Nucleus accumbens (tissue), 56 donors: ENCODE measurements around the gene SPRYD4.
"Not testable (repeated sequence)": the region's sequence is repeated elsewhere in the genome, so short reads cannot be mapped to it uniquely, and the experiment has no call there.

Source experiments
- DNase-seq, 56 donors: peaks; one replicate each; lab custom pipeline; 2025; lab: John Stamatoyannopoulos, UW

Gene SPRYD4

GRCh38 chr12:56476143-56476542 lies 7.8 kb downstream of the SPRYD4 start:
- no peak for DNase-seq

- no peak for DNase-seq
Measured at GRCh38 chr12:56476972-56477432, 8.6 kb downstream of the SPRYD4 start.

GRCh38 chr12:56477521-56478225 lies 9.3 kb downstream of the SPRYD4 start:
- DNase-seq, result no peak

DNA sequence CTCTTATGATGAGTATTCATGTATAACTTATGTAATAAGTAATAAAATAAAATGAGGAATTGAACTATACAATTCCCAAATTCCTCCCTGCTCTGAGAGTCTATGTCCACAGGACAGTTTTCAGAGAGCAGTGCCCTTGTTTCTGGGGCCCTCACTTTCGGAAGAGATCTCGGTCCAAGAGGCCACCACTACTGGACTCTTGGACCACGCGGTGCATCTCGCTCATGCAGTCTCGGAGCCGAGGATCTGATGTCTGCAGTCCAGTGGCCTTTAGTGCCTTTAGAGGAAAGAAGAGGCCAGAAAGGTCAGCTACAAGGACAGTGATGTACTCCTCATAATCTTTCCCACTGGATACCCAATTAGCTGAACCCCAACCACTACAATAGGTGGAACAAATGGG lies 11.2 kb downstream of the SPRYD4 start:
- no peak for DNase-seq

GRCh38 chr12:56484566-56484965 lies 16.2 kb downstream of the SPRYD4 start:
- DNase-seq, result no peak

- no peak for DNase-seq
Measured at GRCh38 chr12:56486694-56487093, 18.3 kb downstream of the SPRYD4 start.

DNA sequence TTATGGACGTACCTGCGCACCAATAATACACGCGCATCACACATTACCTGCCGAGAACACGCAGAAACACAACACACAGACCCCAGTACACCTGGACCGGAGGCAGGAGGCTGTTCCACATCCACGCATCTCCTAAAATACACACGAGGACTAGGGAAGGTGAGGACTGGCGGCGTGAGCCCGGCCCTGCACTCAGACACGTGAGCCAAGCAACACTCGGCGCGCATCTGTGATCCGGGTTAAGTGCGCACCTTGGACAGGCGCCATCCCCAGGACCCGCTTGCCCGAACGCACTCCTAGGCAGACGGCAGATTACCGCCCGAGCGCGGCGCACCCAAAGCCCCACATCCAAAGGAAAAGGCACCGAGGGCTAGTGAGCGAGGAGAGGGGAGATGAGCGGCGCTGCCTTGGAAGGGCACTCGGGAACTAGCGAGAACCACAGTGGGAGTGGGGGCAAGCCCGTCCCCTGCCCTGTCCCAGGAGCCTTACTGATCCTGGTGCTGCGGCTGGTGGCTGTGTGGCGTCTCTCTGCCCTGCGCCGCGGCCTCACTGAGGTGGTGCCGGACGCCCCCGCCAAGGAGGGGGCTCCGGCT lies 19.2 kb downstream of the SPRYD4 start:
- peak in 32 of 56 donors; percentile 13 to 68 (median 42) for DNase-seq

- peak; percentile 10 to 92 (median 74) for DNase-seq
Measured at GRCh38 chr12:56488041-56488955, 19.9 kb downstream of the SPRYD4 start, which contains the start of gene GLS2. Gene GLS2 (minus strand): TSS chr12:56488161. CDS start chr12:56488118, 43 bp downstream.

DNA sequence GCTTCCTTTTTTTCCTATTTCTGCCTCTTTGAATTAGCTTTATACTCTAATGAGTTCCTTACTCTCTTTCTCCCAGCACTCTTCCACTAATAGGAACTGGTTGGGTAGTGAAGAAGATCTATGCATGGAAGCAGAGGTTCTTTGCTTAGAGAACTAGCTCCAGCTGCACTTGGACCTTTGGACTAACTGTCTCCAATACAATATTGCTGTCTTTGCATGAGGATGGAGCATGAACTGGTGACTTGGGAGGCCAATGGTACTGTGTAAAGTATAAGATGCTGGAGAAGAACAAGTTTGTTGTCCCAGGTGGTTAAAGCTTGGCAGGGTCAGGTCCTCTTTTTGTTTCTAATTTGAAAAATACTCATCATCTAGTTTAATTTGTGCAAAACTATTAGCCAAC lies 22.0 kb downstream of the SPRYD4 start:
- DNase-seq, result no peak

GRCh38 chr12:56493409-56494105 lies 25.2 kb downstream of the SPRYD4 start:
- DNase-seq, result not testable (repeated sequence)

GRCh38 chr12:56494106-56494415 lies 25.7 kb downstream of the SPRYD4 start:
- not testable (repeated sequence) for DNase-seq

DNA sequence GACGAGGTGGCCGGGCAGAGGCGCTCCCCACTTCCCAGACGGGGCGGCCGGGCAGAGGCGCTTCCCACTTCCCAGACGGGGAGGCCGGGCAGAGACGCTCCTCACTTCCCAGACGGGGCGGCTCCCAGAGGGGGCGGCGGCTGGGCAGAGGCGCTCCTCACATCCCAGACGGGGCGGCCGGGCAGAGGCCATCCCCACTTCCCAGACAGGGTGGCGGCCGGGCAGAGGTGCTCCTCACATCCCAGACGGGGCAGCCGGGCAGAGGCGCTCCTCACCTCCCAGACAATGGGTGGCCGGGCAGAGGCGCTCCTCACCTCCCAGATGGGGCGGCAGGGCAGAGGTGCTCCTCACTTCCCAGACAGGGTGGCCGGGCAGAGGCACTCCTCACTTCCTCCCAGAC lies 26.1 kb downstream of the SPRYD4 start:
- not testable (repeated sequence) for DNase-seq

DNA sequence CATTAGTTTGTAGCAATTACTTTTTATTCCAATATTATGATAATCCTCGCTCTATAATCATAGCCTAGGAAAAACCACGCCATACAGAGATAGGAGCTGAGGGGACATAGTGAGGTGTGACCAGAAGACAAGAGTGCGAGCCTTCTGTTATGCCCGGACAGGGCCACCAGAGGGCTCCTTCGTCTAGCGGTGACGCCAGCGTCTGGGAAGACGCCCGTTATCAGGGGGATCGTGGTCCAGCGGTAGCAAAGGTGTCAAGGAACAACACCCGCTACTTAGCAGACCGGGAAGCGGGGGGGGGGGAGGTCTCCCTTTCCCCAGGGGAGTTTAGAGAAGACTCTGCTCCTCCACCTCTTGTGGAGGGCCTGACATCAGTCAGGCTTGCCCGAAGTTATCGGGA lies 28.3 kb downstream of the SPRYD4 start:
- DNase-seq, result peak in 36 of 56 donors; percentile 1 to 70 (median 19)

DNA sequence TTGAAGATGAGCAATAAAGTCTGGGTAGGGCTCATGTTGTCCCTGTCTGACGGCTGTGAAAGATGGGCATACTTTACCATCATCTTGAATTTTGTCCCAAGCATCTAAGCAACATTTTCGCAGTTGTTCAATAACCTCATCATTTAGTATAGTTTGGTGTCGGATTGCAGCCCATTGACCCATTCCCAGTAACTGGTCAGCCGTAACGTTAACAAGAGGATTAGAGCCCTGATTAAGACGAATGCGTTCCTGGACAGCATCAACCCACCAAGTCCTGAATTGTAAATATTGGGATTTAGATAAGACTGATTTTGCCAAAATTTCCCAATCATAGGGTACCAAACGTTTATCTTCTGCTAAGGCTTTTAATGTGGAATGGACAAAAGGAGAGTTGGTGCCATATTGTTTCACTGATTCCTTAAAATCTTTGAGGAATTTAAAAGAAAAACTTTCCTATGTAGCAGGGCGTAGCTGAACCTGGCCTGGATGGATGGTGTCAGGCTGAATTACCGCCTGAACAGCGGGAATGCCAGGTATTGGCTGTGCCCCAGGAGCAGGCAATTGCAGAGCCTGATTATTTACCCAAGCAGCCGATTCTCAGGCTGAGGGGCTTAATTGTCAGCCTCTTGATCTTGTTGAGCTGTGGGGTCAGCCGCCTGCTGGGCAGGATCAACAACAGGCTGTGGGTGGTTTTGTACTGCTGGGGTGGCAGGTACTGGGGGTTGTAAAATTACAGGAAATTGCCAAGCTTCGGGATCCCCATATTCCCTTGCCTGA lies 29.9 kb downstream of the SPRYD4 start:
- not testable (repeated sequence) for DNase-seq

DNA sequence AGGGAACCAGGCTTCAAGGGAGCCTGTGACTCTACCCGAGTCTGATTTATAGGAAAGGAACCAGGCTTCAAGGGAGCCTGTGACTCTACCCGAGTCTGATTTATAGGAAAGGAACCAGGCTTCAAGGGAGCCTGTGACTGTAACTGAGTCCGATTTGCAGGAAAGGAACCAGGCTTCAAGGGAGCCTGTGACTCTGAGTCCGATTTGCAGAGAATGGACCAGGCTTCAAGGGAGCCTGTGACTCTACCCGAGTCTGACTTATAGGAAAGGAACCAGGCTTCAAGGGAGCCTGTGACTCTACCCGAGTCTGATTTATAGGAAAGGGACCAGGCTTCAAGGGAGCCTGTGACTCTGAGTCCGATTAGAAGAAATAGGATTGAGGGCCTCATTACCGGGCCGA lies 31.1 kb downstream of the SPRYD4 start:
- DNase-seq, result not testable (repeated sequence)

GRCh38 chr12:56499879-56500278 lies 31.5 kb downstream of the SPRYD4 start:
- not testable (repeated sequence) for DNase-seq

DNA sequence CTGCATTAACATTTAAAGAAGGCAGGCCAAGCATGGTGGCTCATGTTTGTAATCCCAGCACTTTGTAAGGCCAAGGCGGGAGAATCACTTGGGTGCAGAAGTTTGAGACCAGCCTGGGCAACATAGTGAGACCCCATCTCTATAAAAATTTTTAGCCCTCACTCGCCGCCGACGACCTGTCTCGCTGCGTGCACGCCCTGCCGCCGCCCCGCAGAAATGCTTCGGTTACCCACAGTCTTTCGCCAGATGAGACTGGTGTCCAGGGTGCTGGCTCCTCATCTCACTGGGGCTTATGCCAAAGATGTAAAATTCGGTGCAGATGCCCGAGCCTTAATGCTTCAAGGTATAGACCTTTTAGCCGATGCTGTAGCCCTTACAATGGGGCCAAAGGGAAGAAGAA lies 42.4 kb downstream of the SPRYD4 start:
- DNase-seq, result no peak

GRCh38 chr12:56514014-56514318 lies 45.6 kb downstream of the SPRYD4 start:
- not testable (repeated sequence) for DNase-seq

DNA sequence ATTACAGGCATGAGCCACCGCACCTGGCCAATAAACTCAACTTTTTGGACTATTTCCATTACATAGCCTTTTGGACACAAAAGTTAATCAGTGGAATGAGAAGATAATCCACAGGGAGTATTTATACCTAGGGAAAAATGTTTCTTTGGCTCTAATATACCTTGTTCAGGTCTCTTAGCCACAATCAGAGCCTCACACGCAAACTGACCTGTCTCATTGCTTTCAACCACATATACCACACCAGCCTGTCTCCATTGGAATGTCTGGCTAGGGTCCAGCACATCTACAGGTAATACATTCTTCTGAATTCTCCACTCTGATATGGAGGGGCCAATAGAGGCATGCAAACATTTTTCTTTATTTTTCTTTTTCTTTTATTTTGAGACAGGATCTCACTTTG lies 49.5 kb downstream of the SPRYD4 start:
- no peak for DNase-seq

- DNase-seq, result no peak
Measured at GRCh38 chr12:56518570-56518969, 50.2 kb downstream of the SPRYD4 start.
